K562 (cell line): ENCODE data around the gene RNF11. TPM values are rescaled to one million over a fixed set of nuclear protein-coding genes. Genes with fewer than 3 reads are reported as not detected.

Experiments
- ARID2 ChIP-seq: fragments of 450-650 bp; IDR thresholded peaks from 2 replicates; pipeline ENCODE4 v1.6.1; 2017; ENCODE audit warnings: antibody characterized with exemption, mild to moderate bottlenecking
- BCOR ChIP-seq: fragments of 450-650 bp; IDR thresholded peaks from 2 replicates; pipeline ENCODE4 v1.6.1; 2016
- CBX5 ChIP-seq: IDR thresholded peaks from 2 replicates; pipeline ENCODE4 v1.6.1; 2014; ENCODE audit warnings: low read depth, borderline replicate concordance
- CHD2 ChIP-seq: IDR thresholded peaks from 2 replicates; pipeline ENCODE4 v1.6.1; 2011; ENCODE audit warnings: low read depth, low read length
- HDAC3 ChIP-seq: fragments of 450-650 bp; IDR thresholded peaks from 2 replicates; pipeline ENCODE4 v1.6.1; 2018; ENCODE audit warnings: borderline replicate concordance, mild to moderate bottlenecking, moderate library complexity; ENCODE audit not compliant: partially characterized antibody
- HMGN3 ChIP-seq: IDR thresholded peaks from 2 replicates; pipeline ENCODE4 v1.6.1; 2011; ENCODE audit warnings: borderline replicate concordance, low read depth, mild to moderate bottlenecking, mixed read lengths, low read length; ENCODE audit not compliant: insufficient read length; ENCODE audit errors: extremely low read depth
- HSF4 ChIP-seq: fragments of 250-450 bp; sonication (Bioruptor Pico); IDR thresholded peaks from 2 replicates; pipeline ENCODE4 v2.1.2; 2022; ENCODE audit warnings: mild to moderate bottlenecking, moderate library complexity, borderline replicate concordance
- MCM3 ChIP-seq: fragments of 450-650 bp; IDR thresholded peaks from 2 replicates; pipeline ENCODE4 v1.6.1; 2016
- NFXL1 ChIP-seq: fragments of 450-650 bp; formaldehyde crosslinking; IDR thresholded peaks from 2 replicates; pipeline ENCODE4 v1.4.0; 2021; ENCODE audit warnings: mild to moderate bottlenecking
- RAD51 ChIP-seq: fragments of 450-650 bp; IDR thresholded peaks from 2 replicates; pipeline ENCODE4 v1.7.1; 2016; ENCODE audit warnings: low read depth, mild to moderate bottlenecking, borderline replicate concordance
- RFX5 ChIP-seq: IDR thresholded peaks from 2 replicates; pipeline ENCODE4 v1.6.1; 2011; ENCODE audit warnings: low read depth, mild to moderate bottlenecking, improper control_type of control experiment, low read length
- SETDB1 ChIP-seq: IDR thresholded peaks from one replicate; pipeline ENCODE4 v1.6.1; 2012; ENCODE audit warnings: low read length, control low read depth, inconsistent platforms
- SMAD2 ChIP-seq: fragments of 150-350 bp; IDR thresholded peaks from 2 replicates; pipeline ENCODE4 v1.6.1; 2014; ENCODE audit warnings: low read depth, mild to moderate bottlenecking, low read length
- SMARCE1 ChIP-seq: fragments of 450-650 bp; IDR thresholded peaks from 2 replicates; pipeline ENCODE4 v1.7.1; 2016; ENCODE audit warnings: mild to moderate bottlenecking
- TCF7L2 ChIP-seq: fragments of 150-350 bp; IDR thresholded peaks from 2 replicates; pipeline ENCODE4 v1.6.1; 2016; ENCODE audit warnings: low read depth, mild to moderate bottlenecking, low read length, moderate library complexity
- THRAP3 ChIP-seq: fragments of 450-650 bp; IDR thresholded peaks from 2 replicates; pipeline ENCODE4 v1.6.1; 2016; ENCODE audit warnings: mild to moderate bottlenecking, inconsistent platforms, borderline replicate concordance
- ZFP30 ChIP-seq: fragments of 250-450 bp; sonication (Bioruptor Pico); IDR thresholded peaks from 2 replicates; pipeline ENCODE4 v1.8.0; 2022; ENCODE audit warnings: moderate library complexity, mild to moderate bottlenecking, inconsistent platforms, borderline replicate concordance
- ZNF551 ChIP-seq: fragments of 250-450 bp; sonication (Bioruptor Pico); IDR thresholded peaks from 2 replicates; pipeline ENCODE4 v1.5.0; 2021; ENCODE audit warnings: mild to moderate bottlenecking, moderate library complexity
- ZNF644 ChIP-seq: fragments of 200-800 bp; sonication (Bioruptor generic); IDR thresholded peaks from 2 replicates; pipeline ENCODE4 v1.6.1; 2016; ENCODE audit warnings: low read depth, missing genetic modification characterization, missing compliant biosample characterization
- ZNF785 ChIP-seq: fragments of 250-450 bp; sonication (Bioruptor Pico); IDR thresholded peaks from 2 replicates; pipeline ENCODE4 v1.4.0; 2020; ENCODE audit warnings: mild to moderate bottlenecking
- polyA plus RNA-seq, 8 experiments: library from polyadenylated mRNA; depleted of rRNA in 4 of 8; stranded (reverse) in 5 of 8; unstranded in 3 of 8; fragments of >200 nt; fragmentation: Nextera tagmentation in 2 of 8; fragmentation: Illumina TruSeq in 1 of 8; extraction: Ambion mirVana in 2 of 8; extraction: Trizol in 1 of 8; gene quantifications; 2 replicates each; pipeline versions ENCODE4 v1.2.1 to v1.2.3, GENCODE V29; 2011 to 2014; ENCODE audit warnings: inconsistent platforms in 1 of 8, missing spikeins in 1 of 8
- total RNA-seq, 7 experiments: library from RNA; depleted of rRNA in 6 of 7; stranded (reverse); fragments of >200 nt in 6 of 7; fragmentation: Illumina TruSeq in 2 of 7; extraction: Trizol in 2 of 7; gene quantifications; 2 replicates each; pipeline versions ENCODE4 v1.2.1 to v1.2.3, GENCODE V29; 2011 to 2021; ENCODE audit warnings: low replicate concordance in 1 of 7
- TF ChIP-seq, protein P1 (sequence below): IDR thresholded peaks from 2 replicates; pipeline ENCODE4 v1.6.1; 2014; ENCODE audit warnings: antibody characterized with exemption
- TF ChIP-seq, protein P2 (sequence below): sonication (generic); formaldehyde crosslinking; IDR thresholded peaks from 2 replicates; pipeline ENCODE4 v1.8.1; 2022; ENCODE audit warnings: missing genetic modification reagents
- TF ChIP-seq, protein P3 (sequence below): fragments of 250-450 bp; sonication (Bioruptor Pico); IDR thresholded peaks from 2 replicates; pipeline ENCODE4 v1.4.0; 2020; ENCODE audit warnings: mild to moderate bottlenecking, moderate library complexity

Gene RNF11
- total and polyA plus RNA-seq, 9 of the 15 experiments (the other 6 are each of a cell fraction or from before 2014, with no cell fraction given), result 5.7 to 34.3 (median 23.1) TPM

DNA sequence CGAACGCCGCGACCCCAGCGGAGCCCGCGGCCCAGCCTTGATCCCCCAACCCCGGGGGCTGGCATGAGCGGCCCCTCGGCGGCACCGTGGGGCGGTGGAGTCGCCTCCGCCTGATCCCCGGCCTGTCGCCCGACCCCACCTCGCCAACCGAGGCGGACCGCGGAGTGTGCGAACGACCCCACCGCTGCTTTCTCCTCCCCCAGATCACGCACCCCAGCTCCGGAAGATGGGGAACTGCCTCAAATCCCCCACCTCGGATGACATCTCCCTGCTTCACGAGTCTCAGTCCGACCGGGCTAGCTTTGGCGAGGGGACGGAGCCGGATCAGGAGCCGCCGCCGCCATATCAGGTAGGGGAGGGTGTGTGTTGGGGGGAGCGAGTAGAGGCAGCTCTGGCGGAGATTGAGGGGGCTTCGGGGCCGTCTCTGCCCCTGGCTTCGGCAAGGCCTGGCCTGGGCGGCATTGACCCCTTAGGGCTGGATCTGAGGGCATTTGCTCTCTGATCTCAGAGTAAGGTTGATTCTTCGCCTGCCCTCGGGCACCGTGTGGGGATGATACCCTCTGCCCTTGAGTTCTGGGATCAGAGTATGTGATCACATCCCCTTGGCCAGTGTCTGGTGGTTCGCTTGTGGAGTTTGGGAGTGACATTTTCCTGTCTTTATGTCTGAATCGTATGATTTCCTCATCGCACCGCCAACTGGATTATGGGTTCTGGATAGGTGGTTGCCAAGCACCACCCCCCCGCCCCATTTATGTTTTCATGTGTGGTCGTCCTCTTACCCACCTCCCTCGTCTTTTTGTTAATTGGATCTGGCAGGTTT is 668 bp downstream of the RNF11 start (continued):
- no peak for TF ChIP-seq HDAC3
- TF ChIP-seq SETDB1, result no peak
- TF ChIP-seq, protein P1, sequence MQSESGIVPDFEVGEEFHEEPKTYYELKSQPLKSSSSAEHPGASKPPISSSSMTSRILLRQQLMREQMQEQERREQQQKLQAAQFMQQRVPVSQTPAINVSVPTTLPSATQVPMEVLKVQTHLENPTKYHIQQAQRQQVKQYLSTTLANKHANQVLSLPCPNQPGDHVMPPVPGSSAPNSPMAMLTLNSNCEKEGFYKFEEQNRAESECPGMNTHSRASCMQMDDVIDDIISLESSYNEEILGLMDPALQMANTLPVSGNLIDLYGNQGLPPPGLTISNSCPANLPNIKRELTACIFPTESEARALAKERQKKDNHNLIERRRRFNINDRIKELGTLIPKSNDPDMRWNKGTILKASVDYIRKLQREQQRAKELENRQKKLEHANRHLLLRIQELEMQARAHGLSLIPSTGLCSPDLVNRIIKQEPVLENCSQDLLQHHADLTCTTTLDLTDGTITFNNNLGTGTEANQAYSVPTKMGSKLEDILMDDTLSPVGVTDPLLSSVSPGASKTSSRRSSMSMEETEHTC, result no peak
- no peak for TF ChIP-seq HSF4 (CRISPR knock-in tag)
- no peak for TF ChIP-seq ZNF644 (tag)
- no peak for TF ChIP-seq MCM3
- no peak for TF ChIP-seq ZFP30
- TF ChIP-seq RFX5, result no peak
- TF ChIP-seq ZNF785, result no peak
- TF ChIP-seq, protein P2, sequence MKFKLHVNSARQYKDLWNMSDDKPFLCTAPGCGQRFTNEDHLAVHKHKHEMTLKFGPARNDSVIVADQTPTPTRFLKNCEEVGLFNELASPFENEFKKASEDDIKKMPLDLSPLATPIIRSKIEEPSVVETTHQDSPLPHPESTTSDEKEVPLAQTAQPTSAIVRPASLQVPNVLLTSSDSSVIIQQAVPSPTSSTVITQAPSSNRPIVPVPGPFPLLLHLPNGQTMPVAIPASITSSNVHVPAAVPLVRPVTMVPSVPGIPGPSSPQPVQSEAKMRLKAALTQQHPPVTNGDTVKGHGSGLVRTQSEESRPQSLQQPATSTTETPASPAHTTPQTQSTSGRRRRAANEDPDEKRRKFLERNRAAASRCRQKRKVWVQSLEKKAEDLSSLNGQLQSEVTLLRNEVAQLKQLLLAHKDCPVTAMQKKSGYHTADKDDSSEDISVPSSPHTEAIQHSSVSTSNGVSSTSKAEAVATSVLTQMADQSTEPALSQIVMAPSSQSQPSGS (CRISPR knock-in tag), result 0 out of 2 replicates have a peak, but pooled peaks have one; percentile 29
- no peak for TF ChIP-seq THRAP3
- TF ChIP-seq, protein P3, sequence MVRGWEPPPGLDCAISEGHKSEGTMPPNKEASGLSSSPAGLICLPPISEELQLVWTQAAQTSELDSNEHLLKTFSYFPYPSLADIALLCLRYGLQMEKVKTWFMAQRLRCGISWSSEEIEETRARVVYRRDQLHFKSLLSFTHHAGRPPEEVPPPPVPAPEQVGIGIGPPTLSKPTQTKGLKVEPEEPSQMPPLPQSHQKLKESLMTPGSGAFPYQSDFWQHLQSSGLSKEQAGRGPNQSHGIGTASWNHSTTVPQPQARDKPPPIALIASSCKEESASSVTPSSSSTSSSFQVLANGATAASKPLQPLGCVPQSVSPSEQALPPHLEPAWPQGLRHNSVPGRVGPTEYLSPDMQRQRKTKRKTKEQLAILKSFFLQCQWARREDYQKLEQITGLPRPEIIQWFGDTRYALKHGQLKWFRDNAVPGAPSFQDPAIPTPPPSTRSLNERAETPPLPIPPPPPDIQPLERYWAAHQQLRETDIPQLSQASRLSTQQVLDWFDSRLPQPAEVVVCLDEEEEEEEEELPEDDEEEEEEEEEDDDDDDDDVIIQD (CRISPR knock-in tag), result no peak
- no peak for TF ChIP-seq TCF7L2
- no peak for TF ChIP-seq CHD2
- TF ChIP-seq HMGN3, result no peak
- TF ChIP-seq SMARCE1, result peak; percentile 41
- TF ChIP-seq NFXL1 (CRISPR knock-in tag), result no peak
- no peak for TF ChIP-seq RAD51
- TF ChIP-seq ARID2, result no peak
- no peak for TF ChIP-seq ZNF551 (CRISPR knock-in tag)
- no peak; the same call in none of the 2 replicates for TF ChIP-seq BCOR
- no peak for TF ChIP-seq SMAD2
- no peak for TF ChIP-seq CBX5
